HepG2 (cell line): ENCODE results near the gene PGPEP1. TPM values are rescaled to one million over a fixed set of nuclear protein-coding genes. Genes with fewer than 3 reads are reported as not detected.

Experiments used
- BCL3 ChIP-seq: sonication (generic); formaldehyde crosslinking; IDR thresholded peaks from 2 replicates; pipeline ENCODE4 v1.5.1; 2020; ENCODE audit warnings: mild to moderate bottlenecking, missing genetic modification reagents, moderate library complexity
- CREM ChIP-seq, 2 experiments: sonication (generic) in 1 of 2; formaldehyde crosslinking in 1 of 2; IDR thresholded peaks; 2 replicates each; pipeline versions ENCODE4 v1.4.0 to v1.6.1; 2016 to 2020; ENCODE audit warnings: antibody characterized with exemption in 1 of 2, mild to moderate bottlenecking in 1 of 2, missing genetic modification reagents in 1 of 2
- EP300 ChIP-seq, 3 experiments: sonication (generic) in 1 of 3; formaldehyde crosslinking in 1 of 3; IDR thresholded peaks; 2 replicates each; pipeline versions ENCODE4 v1.5.1 to v1.6.1; 2011 to 2020; ENCODE audit warnings: low read depth in 2 of 3, low read length in 2 of 3, borderline replicate concordance in 1 of 3, improper control_type of control experiment in 1 of 3, mild to moderate bottlenecking in 1 of 3, missing genetic modification reagents in 1 of 3, moderate library complexity in 1 of 3
- FOXM1 ChIP-seq: sonication (generic); formaldehyde crosslinking; IDR thresholded peaks from 2 replicates; pipeline ENCODE4 v1.5.0; 2020; ENCODE audit warnings: missing genetic modification reagents
- HNF1B ChIP-seq: sonication (generic); formaldehyde crosslinking; IDR thresholded peaks from 2 replicates; pipeline ENCODE4 v1.5.1; 2020; ENCODE audit warnings: mild to moderate bottlenecking, moderate library complexity, missing genetic modification reagents
- NFE2 ChIP-seq: sonication (generic); formaldehyde crosslinking; IDR thresholded peaks from 2 replicates; pipeline ENCODE4 v1.4.0; 2020; ENCODE audit warnings: missing genetic modification reagents
- REST ChIP-seq, 2 experiments: IDR thresholded peaks; 2 replicates each; pipeline ENCODE4 v1.6.1; 2011 to 2012; ENCODE audit warnings: low read length in 2 of 2, borderline replicate concordance in 1 of 2, low read depth in 1 of 2, mild to moderate bottlenecking in 1 of 2, moderate library complexity in 1 of 2
- TBX2 ChIP-seq: sonication (generic); formaldehyde crosslinking; IDR thresholded peaks from 2 replicates; pipeline ENCODE4 v1.5.0; 2020; ENCODE audit warnings: missing genetic modification reagents, mild to moderate bottlenecking, borderline replicate concordance
- THRA ChIP-seq: sonication (generic); formaldehyde crosslinking; IDR thresholded peaks from 2 replicates; pipeline ENCODE4 v1.4.0; 2020; ENCODE audit warnings: missing genetic modification reagents, borderline replicate concordance
- ZBTB7A ChIP-seq: sonication (generic); formaldehyde crosslinking; IDR thresholded peaks from 2 replicates; pipeline ENCODE4 v1.8.0; 2022; ENCODE audit warnings: mild to moderate bottlenecking, missing genetic modification reagents
- ZFP36L1 ChIP-seq: sonication (generic); formaldehyde crosslinking; IDR thresholded peaks from 2 replicates; pipeline ENCODE4 v1.8.0; 2022; ENCODE audit warnings: mild to moderate bottlenecking, missing genetic modification reagents, moderate library complexity
- ZKSCAN8 ChIP-seq: IDR thresholded peaks from 2 replicates; pipeline ENCODE4 v1.6.1; 2016; ENCODE audit warnings: borderline replicate concordance, missing genetic modification reagents, missing compliant biosample characterization
- ZNF564 ChIP-seq: sonication (generic); formaldehyde crosslinking; IDR thresholded peaks from 2 replicates; pipeline ENCODE4 v1.8.1; 2023; ENCODE audit warnings: mild to moderate bottlenecking, missing genetic modification reagents
- ZNF616 ChIP-seq: sonication (generic); formaldehyde crosslinking; IDR thresholded peaks from 2 replicates; pipeline ENCODE4 v1.5.0; 2020; ENCODE audit warnings: low read depth, mild to moderate bottlenecking, missing genetic modification reagents
- ZNF749 ChIP-seq: sonication (generic); formaldehyde crosslinking; IDR thresholded peaks from 2 replicates; pipeline ENCODE4 v1.8.0; 2022; ENCODE audit warnings: mild to moderate bottlenecking, missing genetic modification reagents, moderate library complexity, borderline replicate concordance
- ZSCAN25 ChIP-seq: sonication (generic); formaldehyde crosslinking; IDR thresholded peaks from 2 replicates; pipeline ENCODE4 v1.8.0; 2022; ENCODE audit warnings: mild to moderate bottlenecking, missing genetic modification reagents
- polyA plus RNA-seq, 8 experiments: library from polyadenylated mRNA; depleted of rRNA in 3 of 8; stranded (reverse) in 7 of 8; unstranded in 1 of 8; fragments of >200 nt; fragmentation: Illumina TruSeq in 4 of 8; extraction: Trizol in 4 of 8; gene quantifications; 2 replicates each; pipeline versions ENCODE4 v1.2.1 to v1.2.3, GENCODE V29; 2011 to 2016; ENCODE audit warnings: low read depth in 4 of 8, missing spikeins in 1 of 8, mixed read lengths in 1 of 8; ENCODE audit not compliant: insufficient read depth in 1 of 8
- total RNA-seq, 5 experiments: library from RNA; depleted of rRNA; stranded (reverse); fragments of >200 nt; fragmentation: Illumina TruSeq; extraction: Trizol; gene quantifications; 2 replicates each; pipeline ENCODE4 v1.2.3, GENCODE V29; 2016; ENCODE audit warnings: low read depth in 1 of 5

Gene PGPEP1
- total and polyA plus RNA-seq, 2 of the 13 experiments (the other 11 are each of a cell fraction or from before 2014, with no cell fraction given) = 53.1 to 56.6 TPM

GRCh38 chr19:18396471-18397241 lies 56.3 kb downstream of the PGPEP1 start (continued):
- peak; percentile 25; the same call in 1 of the 2 replicates for TF ChIP-seq HNF1B
- no peak for TF ChIP-seq FOXM1 (CRISPR knock-in tag)
- no peak for TF ChIP-seq ZFP36L1 (CRISPR knock-in tag)
- TF ChIP-seq NFE2 = 0 out of 2 replicates have a peak, but pooled peaks have one; percentile 18
- TF ChIP-seq BCL3 (CRISPR knock-in tag) = no peak
- no peak for TF ChIP-seq REST (IDR thresholded peaks at IDR 0.05; ENCODE audit: borderline replicate concordance in 1 of 2, low read depth in 1 of 2, low read length in 2 of 2)
- peak; percentile 50; the same call in 1 of the 2 replicates for TF ChIP-seq TBX2 (CRISPR knock-in tag)
- TF ChIP-seq ZNF749 (CRISPR knock-in tag) = no peak
- no peak for TF ChIP-seq CREM (IDR thresholded peaks at IDR 0.05)
- TF ChIP-seq CREM (CRISPR knock-in tag; IDR thresholded peaks at IDR 0.05) = no peak
- TF ChIP-seq ZSCAN25 (CRISPR knock-in tag) = 0 out of 2 replicates have a peak, but pooled peaks have one; percentile 28
- no peak for TF ChIP-seq EP300 (IDR thresholded peaks at IDR 0.05; ENCODE audit: low read depth in 2 of 2, low read length in 2 of 2)
- TF ChIP-seq EP300 (CRISPR knock-in tag; IDR thresholded peaks at IDR 0.05; ENCODE audit: borderline replicate concordance) = peak; percentile 41; the same call in 1 of the 2 replicates
- 0 out of 2 replicates have a peak, but pooled peaks have one; percentile 68 for TF ChIP-seq ZNF616
- TF ChIP-seq ZKSCAN8 = 0 out of 2 replicates have a peak, but pooled peaks have one; percentile 17
- TF ChIP-seq ZNF564 (CRISPR knock-in tag) = 0 out of 2 replicates have a peak, but pooled peaks have one; percentile 41
- TF ChIP-seq THRA (CRISPR knock-in tag) = peak; percentile 58; the same call in 1 of the 2 replicates
- TF ChIP-seq ZBTB7A = 0 out of 2 replicates have a peak, but pooled peaks have one; percentile 24
